GM19397 (cell line): ENCODE data around the gene RAD52.
A peak's percentile ranks its signal among the peaks of the same experiment; 100 is the strongest.

Experiments used
- ATAC-seq: cut with Tn5 transposase; IDR thresholded peaks from one replicate; pipeline ENCODE4 v1.9.1; 2021; ENCODE audit warnings: mild to moderate bottlenecking, moderate library complexity; ENCODE audit not compliant: unreplicated experiment

The RAD52 gene

DNA sequence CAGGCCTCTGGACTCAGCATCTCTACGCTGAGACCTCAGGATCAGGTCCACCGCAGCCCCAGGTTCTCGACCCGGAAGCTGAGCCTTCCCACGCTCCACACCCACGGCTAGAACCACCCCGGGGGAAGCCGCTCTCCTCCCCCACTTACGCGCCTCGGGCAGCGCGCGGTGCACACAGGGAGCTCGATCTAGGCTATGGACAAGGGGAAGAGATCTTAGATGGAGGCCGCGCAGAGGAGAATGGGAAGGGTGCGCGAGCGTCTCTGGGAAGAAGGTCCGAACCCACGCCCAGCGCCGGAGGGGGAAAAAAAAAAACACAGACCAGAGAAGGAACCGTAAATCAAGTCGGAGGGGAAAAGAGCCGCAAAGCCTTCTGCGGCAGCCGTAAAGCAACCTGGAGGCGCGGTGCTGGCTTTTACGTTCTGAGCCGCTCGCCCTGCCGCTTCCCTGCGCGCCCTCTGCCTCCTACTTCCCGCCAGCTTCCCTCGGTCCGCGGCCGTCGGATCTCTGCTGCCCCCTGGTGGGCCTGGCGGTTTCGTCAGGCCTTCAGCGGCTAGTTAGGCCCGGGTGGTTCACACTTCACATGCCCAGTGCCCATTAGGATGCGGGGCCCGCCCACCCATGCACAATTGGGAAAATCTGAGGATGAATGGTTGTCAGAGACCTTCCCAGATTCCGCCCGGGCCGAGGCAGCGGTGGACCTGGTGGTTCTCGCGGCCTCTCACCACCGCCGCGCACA is at the start of gene RAD52:
TSS of gene RAD52 (minus strand) at position 242 of the 739 bp plus-strand sequence. CDS start 16,636 bp downstream, outside the sequence.
- ATAC-seq = peak; percentile 83

DNA sequence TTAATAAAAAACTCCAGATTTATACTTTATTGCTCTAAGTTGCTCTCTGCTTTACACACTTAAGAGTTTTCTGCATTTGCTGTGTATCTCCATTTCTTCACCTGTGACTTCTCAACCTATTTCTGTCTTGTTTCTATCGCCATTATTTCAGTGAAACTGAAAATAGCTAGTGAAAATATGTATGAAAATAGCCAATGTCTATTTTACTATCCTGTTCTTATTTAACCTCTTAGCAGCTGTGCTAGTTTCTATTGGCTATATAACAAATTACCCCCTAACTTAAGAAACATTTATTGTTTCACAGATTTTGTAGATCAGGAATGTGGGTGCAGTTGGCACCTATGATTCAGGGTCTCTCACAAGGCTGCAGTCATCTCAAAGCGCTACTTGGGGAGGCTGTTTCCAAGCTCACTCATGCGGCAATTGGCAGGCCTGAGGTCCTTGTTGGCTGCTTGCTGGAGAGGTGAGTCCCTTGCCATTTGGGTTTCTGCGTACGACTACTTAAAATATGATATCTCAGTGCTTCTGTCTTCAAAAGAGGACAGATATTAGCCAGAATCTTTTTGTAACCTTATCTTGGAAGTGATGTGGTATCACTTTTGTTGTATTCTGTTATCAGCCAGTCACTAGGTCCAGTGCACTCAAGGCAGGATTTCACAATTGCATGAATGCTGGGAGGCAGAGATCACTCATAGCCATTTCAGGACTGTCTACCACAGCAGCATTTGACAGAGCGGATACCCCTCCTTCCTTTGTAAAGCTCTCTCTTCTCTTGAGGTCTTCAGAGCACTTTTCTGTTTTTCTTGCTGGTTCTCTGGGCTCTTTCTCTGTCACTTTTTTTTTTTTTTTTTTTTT is 48.8 kb upstream of the RAD52 start:
- ATAC-seq = peak; percentile 61

DNA sequence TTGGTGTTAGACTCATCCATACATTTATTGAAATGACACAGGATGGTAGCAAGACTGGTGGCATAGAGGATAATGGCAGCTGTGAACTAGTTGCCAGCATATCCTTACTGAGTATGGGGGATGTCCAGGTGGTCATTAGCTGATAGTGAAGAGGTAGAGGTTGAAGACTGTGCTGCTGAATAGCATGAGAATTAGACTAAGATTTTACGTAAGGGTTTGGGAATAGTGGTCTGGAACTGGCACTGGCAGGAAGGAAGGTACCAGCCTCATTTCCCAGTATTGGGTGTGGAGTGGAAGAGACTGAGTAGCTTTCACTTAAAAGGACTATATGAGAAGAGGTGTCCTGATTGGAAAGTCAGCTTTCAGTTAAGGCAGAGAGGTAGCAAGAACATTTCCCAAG is 48.0 kb upstream of the RAD52 start:
- no peak for ATAC-seq

DNA sequence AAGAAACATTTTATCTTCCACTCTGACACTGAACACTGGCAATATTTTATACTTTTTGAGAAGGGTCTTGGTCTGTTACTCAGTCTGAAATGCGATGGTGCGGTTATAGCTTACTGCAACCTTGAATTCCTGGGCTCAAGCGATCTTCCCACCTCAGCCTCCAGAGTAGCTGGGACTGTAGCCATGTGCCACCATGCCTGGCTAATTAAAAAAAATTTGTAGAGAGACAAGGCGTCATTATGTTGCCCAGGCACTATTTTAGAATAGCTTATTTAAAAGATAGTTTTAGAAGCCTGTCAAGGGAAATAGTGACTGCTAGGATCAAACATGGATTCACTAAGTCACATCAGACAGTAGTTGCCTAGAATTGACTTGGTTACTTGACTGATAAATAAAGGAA is 47.4 kb upstream of the RAD52 start:
- no peak for ATAC-seq

DNA sequence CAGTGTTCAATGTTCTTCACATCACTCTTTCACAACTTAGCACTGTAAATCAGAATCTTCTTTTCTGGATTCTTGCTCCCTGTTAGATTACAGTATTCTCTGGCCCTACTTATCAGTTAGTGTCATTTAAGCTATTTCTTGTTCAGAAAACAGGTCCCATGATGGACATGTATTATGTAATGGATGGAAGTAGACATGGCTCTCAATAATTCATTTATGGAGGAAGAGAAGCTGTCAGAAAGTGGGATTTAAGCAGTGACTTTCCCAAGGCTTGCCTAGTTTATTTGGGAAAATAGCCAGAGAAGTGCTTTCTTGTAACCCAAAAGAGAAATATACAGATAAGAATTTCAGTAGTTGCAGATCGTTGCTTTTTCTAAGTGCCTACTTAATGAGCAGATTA is 43.2 kb upstream of the RAD52 start:
- ATAC-seq = no peak

DNA sequence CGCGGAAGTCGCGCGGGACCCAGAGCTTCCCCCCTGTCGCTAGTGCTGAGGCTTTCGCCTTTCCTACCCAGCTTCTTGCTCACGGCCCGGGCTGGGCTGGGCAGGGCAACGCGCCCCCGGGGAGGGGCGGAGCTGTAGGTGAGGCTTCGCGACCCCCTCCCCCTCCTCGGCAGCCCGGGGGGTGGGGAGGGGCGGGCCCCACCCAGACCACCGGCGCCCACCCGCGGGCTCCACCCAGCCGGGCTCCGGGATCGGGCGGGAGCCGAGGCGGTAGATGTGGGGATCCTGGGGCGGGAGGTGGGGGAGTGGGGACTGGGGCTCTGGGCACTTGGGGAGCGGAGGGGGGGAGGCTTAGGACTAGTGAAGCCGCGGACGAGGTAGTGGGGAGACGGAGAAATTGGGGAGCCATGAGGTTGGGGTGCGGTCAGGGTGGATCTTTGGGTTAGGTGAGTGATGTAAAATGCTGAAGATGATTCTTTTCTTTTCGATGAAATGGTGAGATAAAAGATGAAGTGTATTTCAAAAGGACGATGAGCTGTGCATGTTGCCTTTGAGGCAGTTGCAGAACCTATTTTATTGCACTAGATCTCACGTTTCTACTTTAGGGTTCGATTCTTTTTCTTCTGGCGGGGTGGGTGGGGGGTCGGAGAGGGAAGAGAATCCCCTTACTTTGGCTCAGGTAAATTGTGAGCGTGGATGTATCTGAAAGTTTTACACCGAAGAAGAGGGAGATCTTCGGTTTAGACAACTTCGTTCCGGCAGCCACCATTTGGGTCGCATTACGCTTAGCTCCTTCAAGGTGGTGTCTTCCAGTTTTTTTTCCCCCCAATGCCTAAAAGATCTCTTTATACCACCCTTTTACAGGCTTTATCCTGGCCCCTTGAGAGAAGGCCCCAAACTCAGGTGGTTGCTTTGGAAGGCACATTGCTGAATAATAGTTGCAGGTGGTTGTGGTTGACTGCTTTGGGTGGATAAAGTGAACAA is 42.1 kb upstream of the RAD52 start:
- ATAC-seq = no peak

DNA sequence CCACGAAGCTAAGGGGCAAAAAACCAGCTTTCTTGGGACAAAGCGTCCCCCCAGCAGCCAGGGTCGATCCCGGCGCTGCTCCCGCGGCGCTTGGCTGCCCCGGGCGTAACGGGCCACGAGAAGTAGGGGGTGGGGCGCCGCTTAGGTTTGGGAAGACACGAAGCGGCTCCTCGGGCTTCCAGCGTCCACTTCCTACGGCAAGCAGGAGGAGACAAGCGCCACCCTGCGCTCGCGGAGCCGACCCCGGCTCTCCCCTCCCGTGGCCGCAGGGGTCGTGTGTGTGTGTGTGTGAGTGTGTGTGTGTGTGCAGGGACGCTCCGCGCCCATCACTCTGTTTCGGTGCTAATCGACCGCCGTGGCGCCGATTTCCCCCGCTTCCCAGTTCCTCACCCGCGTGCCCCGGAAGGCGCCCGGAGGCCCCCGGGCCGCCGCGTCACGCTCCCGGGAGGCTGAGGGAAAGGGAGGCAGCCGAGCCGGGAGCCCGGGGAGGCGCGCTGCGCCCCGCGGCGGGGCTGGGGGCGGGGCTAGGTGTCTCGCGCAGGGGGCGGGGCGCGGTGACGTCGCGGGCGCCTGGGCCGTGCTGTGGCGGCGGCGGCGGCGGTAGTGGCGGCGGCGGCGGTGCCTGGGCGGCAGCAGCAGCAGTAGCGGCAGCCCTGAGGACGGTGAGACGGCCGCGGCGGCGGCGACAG is 41.3 kb upstream of the RAD52 start, which contains the start of gene ERC1:
TSS of gene ERC1 (plus strand) at position 563 of the 689 bp plus-strand sequence. CDS start 36,681 bp downstream, outside the sequence.
- peak; percentile 88 for ATAC-seq

DNA sequence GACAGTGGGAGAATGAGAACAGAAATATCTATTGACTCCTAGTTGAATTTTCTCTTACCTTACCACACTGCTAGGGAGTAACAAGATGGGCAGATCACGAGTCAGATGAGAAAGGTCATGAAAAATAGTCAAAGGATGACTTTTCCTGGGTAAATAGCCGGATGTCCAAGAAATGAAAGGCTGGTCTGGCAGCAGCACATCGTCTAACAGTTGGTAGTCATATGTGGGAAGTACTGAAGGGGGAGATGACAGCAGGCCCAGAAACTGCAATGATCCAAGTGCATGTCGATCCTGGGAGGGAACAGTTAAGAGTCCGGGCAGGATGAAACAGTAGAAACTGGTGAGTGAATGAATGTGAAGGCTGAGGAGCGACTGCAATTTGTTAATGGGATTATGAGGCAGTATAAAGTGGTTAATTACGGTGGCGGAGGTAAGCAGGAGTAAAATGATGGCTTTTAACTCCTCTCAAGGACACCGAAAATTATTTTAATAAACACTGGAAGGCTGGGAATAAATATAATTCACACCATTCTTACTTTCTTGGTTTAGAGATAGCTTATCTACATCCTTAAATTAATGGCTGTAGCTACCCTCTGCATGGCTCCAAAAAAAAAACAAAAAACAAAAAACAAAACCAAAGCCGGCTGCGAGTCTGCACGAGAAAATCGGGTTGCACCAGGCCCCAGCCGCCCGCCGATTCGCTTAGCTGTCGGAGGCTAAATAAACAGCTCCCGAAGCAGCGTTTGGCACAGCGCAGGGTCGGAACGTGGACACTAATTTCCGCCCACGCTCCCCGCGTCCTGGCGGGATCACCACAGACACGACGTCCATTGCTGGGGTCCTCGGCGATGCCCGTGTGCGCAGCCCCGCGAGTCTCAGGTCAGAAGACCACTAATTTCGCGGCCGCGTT is 40.5 kb upstream of the RAD52 start:
- peak; percentile 14 for ATAC-seq

DNA sequence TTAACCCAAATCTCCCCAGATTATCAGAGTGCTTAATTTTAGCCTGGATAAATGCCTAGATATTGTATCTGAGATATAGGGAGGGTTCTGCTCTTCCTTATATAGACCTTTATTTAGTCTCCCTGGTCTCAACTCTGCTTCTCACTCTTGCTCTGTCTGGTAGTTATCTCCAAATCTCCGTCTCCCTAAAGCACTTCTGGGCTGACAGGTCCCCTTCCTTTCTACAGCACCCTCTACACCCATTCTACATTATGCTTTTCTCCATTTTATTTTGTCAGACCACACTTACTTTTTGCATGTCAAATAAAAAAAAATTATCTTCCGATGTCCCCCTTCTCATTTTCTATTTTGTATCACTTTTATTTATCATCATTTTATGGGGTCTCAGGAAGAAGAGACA is 39.6 kb upstream of the RAD52 start:
- no peak for ATAC-seq

DNA sequence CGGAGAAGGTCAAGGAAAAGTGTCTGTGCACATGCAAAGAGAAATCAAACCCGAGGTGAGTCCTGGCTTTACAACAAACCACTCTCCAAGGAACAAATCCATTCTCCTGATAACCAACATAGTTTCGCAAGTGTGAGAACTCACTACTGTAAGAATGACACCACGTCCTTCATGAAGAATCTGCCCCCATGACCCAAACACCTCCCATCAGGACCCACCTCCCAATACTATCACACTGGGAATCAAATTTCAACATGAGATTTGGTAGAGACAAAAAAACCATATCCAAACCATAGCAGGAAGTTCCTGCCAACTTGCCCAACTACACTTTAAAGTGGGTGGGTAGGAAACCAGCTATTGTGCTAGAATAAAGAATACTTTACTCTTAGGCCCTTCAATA is 39.2 kb upstream of the RAD52 start:
- no peak for ATAC-seq

DNA sequence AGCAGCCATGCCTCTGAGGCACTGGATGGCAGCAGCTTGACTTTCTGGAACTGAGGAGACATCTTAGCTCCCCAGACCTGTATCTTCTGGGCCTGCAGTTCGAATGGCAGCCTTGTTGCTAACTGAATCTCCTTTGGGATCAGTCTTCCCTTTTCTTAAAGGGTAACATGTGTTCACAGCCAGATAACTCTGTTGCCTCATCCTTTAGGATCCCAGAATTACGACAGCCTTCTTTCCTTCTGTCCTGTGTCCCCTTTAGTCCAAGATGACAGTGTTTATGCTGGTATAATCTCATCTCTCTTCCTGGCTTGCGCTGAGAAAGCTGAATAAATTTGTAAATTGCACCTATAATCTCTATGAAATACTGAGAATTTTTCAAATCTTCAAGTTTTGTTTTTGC is 32.5 kb upstream of the RAD52 start:
- ATAC-seq = no peak

DNA sequence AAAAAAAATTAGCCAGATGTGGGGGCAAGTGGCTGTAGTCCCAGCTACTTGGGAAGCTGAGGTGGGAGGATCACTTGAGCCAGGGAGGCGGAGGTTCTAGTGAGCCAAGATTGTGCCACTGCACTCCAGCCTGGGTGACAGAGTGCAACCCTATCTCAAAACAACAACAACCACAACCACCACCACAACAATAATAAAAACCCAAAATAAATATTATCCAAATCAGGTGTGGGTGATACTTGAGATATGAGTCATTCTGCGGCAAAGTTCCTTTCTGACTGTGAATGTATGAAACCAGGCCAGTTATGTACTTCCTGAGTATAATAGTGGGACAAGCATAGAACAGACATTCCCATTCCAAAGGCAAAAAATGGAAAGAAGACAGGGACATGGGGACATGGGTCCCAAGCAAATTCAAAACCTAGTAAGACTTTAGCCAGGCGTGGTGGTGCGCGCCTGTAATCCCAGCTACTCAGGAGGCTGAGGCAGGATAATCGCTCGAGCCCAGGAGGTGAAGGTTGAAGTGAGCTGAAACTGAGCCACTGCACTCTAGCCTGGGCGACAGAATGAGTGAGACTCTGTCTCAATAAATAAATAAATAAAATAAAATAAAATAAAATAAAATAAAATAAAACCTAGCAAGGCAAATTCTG is 31.8 kb upstream of the RAD52 start:
- no peak for ATAC-seq

DNA sequence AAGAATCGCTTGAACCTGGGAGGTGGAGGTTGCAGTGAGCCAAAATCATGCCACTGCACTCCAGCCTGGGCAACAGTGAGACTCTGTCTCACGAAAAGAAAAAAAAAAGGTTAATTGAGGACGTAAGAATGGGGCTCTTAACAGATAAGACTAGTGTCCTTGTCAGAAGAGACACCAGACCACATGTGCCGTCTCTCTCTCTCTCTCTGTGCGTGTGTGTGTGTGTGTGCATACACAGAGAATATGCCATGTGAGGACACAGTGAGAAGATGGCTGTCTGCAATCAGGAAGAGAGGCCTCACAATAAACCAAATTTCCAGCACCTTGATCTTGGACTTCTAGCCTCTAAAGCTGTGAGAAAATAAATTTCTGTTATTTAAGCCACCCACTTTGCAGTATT is 29.9 kb upstream of the RAD52 start:
- no peak for ATAC-seq

DNA sequence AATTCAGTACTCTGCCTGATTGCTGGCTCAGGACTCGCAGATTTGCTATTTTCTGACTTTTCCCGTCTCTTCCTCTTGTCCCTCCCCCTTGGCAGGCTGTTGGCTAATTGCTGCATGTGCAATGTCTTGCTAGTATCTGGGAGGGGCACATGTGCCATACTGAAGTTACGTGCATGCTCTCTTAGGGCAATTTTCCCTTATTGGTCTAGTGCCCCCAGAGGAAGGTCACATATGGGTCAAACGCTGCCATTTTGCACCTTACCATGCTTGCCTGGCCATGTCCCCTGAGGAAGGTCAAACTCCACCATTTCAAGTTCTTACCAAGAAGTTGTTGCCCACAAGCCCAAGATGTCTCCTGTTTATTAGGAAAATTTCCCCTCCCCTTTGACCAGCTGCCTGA is 27.7 kb upstream of the RAD52 start:
- no peak for ATAC-seq

DNA sequence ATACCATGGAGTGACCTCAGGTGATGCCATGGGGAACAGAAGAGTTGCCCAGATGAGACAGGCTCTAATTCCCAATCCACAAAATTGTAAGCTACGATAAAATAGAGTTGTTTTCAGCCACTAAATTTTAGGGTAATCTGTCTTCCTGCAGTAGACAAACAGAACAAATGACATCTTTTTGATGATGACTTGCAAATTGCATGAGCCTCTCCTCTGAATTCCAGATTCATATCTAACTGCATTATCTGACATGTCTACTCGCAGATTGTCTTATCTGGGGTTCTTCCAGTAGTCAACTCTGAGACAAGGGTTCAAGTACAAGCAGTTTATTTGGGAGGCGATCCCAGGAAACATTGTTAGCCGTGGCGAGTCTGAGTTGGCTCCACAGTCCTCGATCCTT is 27.1 kb upstream of the RAD52 start:
- no peak for ATAC-seq

DNA sequence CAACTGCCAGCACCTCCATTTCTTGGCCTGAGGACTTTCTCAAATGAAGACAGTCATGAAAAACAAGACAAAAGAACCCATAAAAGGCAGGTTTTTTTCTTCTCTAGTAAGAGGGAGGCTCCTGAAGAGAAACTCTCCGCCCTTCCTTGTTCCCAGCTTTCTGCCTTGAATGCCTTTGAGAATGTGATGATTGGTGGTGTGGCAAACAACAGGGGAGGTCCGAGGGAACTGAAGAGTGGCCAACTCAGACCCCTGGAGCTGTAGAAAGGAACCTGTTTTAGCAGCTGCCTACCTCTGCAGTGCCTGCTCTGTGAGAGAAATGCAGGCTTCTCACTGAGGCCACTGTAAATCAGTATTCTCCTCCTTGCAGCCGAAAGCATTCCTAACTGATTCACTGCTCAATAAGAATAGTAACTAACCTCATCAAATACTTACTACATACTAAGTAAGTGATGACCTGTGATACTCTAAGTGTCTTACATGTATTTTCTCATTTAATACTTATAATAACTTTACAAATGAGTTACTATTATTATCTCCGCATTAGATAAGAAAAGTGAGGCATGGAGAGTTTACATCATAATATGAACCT is 24.9 kb upstream of the RAD52 start:
- no peak for ATAC-seq

DNA sequence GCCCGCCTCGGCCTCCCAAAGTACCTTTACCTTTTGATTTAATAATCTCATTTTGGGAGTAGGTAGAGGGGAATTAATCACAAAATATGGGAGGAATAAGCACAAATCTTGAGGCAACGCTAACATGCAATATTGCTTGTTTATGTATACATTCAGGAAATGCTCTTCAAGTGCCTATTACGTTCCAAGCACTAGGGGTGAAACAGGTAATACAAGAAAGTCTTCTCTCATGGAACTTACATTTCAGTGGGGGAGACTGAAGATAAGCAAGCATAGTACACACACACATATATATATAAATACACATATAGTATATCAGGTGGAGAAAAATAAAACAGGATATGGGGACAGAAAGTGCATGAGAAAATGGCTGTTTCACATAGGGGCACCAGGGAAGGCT is 22.5 kb upstream of the RAD52 start:
- ATAC-seq = no peak

DNA sequence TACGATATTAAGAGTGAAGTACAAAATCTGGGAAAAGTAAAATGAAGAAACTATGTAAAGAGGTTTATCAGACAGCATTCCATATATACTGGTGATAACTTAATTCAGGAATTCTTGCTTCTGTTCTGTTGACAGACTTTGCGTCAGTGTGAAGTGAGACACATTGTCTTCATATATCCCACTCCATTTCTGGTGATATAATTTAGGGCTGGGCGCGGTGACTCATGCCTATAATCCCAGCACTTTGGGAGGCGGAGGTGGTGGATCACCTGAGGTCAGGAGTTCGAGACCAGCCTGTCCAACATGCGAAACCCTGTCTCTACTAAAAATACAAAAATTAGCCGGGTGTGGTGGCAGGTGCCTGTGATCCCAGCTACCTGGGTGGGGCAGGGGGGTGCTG is 20.3 kb upstream of the RAD52 start:
- no peak for ATAC-seq
